Measurements from ENCODE around the gene IBSP. TPM values are rescaled to one million over a fixed set of nuclear protein-coding genes. Genes with fewer than 3 reads are reported as not detected.

Gene IBSP
- total and polyA plus RNA-seq, 2 donors from 2014 or later = not detected

- Histone ChIP-seq H3K4me1 (ENCODE audit: control insufficient read depth in 2 of 3, insufficient read depth in 2 of 3, low read depth in 1 of 3, low read length in 3 of 3) (peaks cover 0 to 16% (median 5%) of the 10 kb centered on the region in 3 donors), H3K27me3 (ENCODE audit: control insufficient read depth, insufficient read depth, low read length) (no peaks in the 10 kb centered on the region), H3K36me3 (ENCODE audit: control insufficient read depth in 2 of 3, insufficient read depth in 3 of 3, low read length in 3 of 3) (no peaks in the 10 kb centered on the region), H3K9me3 (ENCODE audit: control insufficient read depth in 2 of 3, insufficient read depth in 1 of 3, low read length in 3 of 3) (no peaks in the 10 kb centered on the region), H3K4me3 (ENCODE audit: low read length in 3 of 3) (no peak overlapping the region), H3K27ac (ENCODE audit: low read depth in 2 of 2, low read length in 2 of 2) (no peak overlapping the region), H3K9ac (ENCODE audit: low read length in 3 of 3) (no peak overlapping the region)
- FAIRE-seq (no peak), DNase-seq (no peak)
- intact Hi-C loops (cut with DNase I) = loop anchor here (5.0 to 10.0 kb wide), 2 partner anchors 119 to 357 kb away; partner anchors contain the start of gene SPP1
- TF ChIP-seq, protein P1, sequence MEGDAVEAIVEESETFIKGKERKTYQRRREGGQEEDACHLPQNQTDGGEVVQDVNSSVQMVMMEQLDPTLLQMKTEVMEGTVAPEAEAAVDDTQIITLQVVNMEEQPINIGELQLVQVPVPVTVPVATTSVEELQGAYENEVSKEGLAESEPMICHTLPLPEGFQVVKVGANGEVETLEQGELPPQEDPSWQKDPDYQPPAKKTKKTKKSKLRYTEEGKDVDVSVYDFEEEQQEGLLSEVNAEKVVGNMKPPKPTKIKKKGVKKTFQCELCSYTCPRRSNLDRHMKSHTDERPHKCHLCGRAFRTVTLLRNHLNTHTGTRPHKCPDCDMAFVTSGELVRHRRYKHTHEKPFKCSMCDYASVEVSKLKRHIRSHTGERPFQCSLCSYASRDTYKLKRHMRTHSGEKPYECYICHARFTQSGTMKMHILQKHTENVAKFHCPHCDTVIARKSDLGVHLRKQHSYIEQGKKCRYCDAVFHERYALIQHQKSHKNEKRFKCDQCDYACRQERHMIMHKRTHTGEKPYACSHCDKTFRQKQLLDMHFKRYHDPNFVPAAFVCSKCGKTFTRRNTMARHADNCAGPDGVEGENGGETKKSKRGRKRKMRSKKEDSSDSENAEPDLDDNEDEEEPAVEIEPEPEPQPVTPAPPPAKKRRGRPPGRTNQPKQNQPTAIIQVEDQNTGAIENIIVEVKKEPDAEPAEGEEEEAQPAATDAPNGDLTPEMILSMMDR (IDR thresholded peaks at IDR 0.05; ENCODE audit: borderline replicate concordance, extremely low read depth, insufficient read depth) = no peak
Measured at GRCh38 chr4:87855559-87855958, 56.2 kb downstream of the IBSP start.

- Histone ChIP-seq H3K36me3 (ENCODE audit: control insufficient read depth in 2 of 3, insufficient read depth in 3 of 3, low read length in 3 of 3) (no peaks in the 10 kb centered on the region), H3K27ac (ENCODE audit: low read depth in 2 of 2, low read length in 2 of 2) (peak overlapping the region in 1 of 2 donors; percentile 42), H3K4me3 (ENCODE audit: low read length in 3 of 3) (no peak overlapping the region), H3K9me3 (ENCODE audit: control insufficient read depth in 2 of 3, insufficient read depth in 1 of 3, low read length in 3 of 3) (no peaks in the 10 kb centered on the region), H3K4me1 (ENCODE audit: control insufficient read depth in 2 of 3, insufficient read depth in 2 of 3, low read depth in 1 of 3, low read length in 3 of 3) (peaks cover 0 to 16% (median 5%) of the 10 kb centered on the region in 3 donors), H3K9ac (ENCODE audit: low read length in 3 of 3) (no peak overlapping the region), H3K27me3 (ENCODE audit: control insufficient read depth, insufficient read depth, low read length) (no peaks in the 10 kb centered on the region)
- TF ChIP-seq, protein P1 (IDR thresholded peaks at IDR 0.05; ENCODE audit: borderline replicate concordance, extremely low read depth, insufficient read depth) = no peak
- FAIRE-seq = no peak
- no peak for DNase-seq
- intact Hi-C loops (cut with DNase I) = loop anchor here (5.0 to 10.0 kb wide), 2 partner anchors 118 to 355 kb away; partner anchors contain the start of gene SPP1
Measured at GRCh38 chr4:87856816-87857215, 57.5 kb downstream of the IBSP start.

DNA sequence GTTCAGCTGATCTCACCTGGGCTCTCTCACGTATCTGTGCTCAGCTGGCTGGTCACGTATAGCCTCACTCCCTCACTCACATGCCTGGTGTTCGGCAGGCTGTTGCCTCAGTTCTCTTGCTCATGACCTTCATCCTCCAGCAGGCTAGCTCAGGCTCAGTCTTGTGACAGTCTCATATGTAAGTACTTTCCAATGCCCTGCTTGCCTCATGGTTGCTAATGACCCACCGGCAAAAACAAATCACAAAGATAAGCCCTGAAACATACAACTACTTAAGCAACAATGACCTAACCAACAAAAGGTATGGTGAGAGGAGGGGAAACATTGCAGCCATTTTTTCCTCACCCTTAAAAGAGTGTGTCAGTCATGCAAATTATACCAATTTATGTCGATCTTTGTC, 58.4 kb downstream of the IBSP start:
- no peak overlapping the region for H3K4me3 ChIP-seq (ENCODE audit: low read length in 3 of 3)
- TF ChIP-seq, protein P1 (IDR thresholded peaks at IDR 0.05; ENCODE audit: borderline replicate concordance, extremely low read depth, insufficient read depth) = no peak
- H3K27me3 ChIP-seq (ENCODE audit: control insufficient read depth, insufficient read depth, low read length) = no peaks in the 10 kb centered on the region
- H3K9me3 ChIP-seq (ENCODE audit: control insufficient read depth in 2 of 3, insufficient read depth in 1 of 3, low read length in 3 of 3) = no peaks in the 10 kb centered on the region
- DNase-seq (no peak), FAIRE-seq (no peak)
- no peaks in the 10 kb centered on the region for H3K36me3 ChIP-seq (ENCODE audit: control insufficient read depth in 2 of 3, insufficient read depth in 3 of 3, low read length in 3 of 3)
- H3K27ac ChIP-seq (ENCODE audit: low read depth in 2 of 2, low read length in 2 of 2) = peak overlapping the region in 1 of 2 donors; percentile 51
- peaks cover 0 to 16% (median 5%) of the 10 kb centered on the region in 3 donors for H3K4me1 ChIP-seq (ENCODE audit: control insufficient read depth in 2 of 3, insufficient read depth in 2 of 3, low read depth in 1 of 3, low read length in 3 of 3)
- no peak overlapping the region for H3K9ac ChIP-seq (ENCODE audit: low read length in 3 of 3)
- intact Hi-C loops (cut with DNase I) = loop anchor here (5.0 to 10.0 kb wide), 2 partner anchors 117 to 355 kb away; partner anchors contain the start of gene SPP1

Other genes with a start within 250 kb of the IBSP start
- gene DSPP, start 191.0 kb upstream of the IBSP start, total RNA-seq = not detected
- not detected for gene DSPP, start 191.0 kb upstream of the IBSP start, polyA plus RNA-seq (ENCODE audit: insufficient read depth, low read depth, low replicate concordance)
- not detected for gene DMP1, start 149.3 kb upstream of the IBSP start, total RNA-seq
- gene DMP1, start 149.3 kb upstream of the IBSP start, polyA plus RNA-seq (ENCODE audit: insufficient read depth, low read depth, low replicate concordance) = not detected
- not detected for gene MEPE, start 33.4 kb downstream of the IBSP start, total RNA-seq
- not detected for gene MEPE, start 33.4 kb downstream of the IBSP start, polyA plus RNA-seq (ENCODE audit: insufficient read depth, low read depth, low replicate concordance)
- gene SPP1, start 176.2 kb downstream of the IBSP start, total RNA-seq = 5,484 TPM
- 6,594 TPM for gene SPP1, start 176.2 kb downstream of the IBSP start, polyA plus RNA-seq (ENCODE audit: insufficient read depth, low read depth, low replicate concordance)
- 92.6 TPM for gene PKD2, start 208.1 kb downstream of the IBSP start, total RNA-seq
- 21.2 TPM for gene PKD2, start 208.1 kb downstream of the IBSP start, polyA plus RNA-seq (ENCODE audit: insufficient read depth, low read depth, low replicate concordance)